T-helper 1 cell treated with Interleukin-12 subunit alpha and Interleukin-12 subunit beta and Interleukin-4 antibody, amounts not matched to agents 30 μg/mL and 1 μg/mL, for 36 hours (primary cell): Measurements from ENCODE around the gene HEPACAM2.
A peak's percentile ranks its signal among the peaks of the same experiment; 100 is the strongest.

ENCODE experiments used
- H3K27ac Mint-ChIP-seq: one replicate; pipeline ENCODE4 v1.8.0; 2021; ENCODE audit warnings: mild to moderate bottlenecking, mixed read lengths
- H3K27me3 Mint-ChIP-seq: one replicate; pipeline ENCODE4 v1.8.0; 2021; ENCODE audit warnings: low read depth, mixed read lengths
- H3K36me3 Mint-ChIP-seq: one replicate; pipeline ENCODE4 v1.8.0; 2021; ENCODE audit warnings: low read depth, mixed read lengths
- H3K4me1 Mint-ChIP-seq: one replicate; pipeline ENCODE4 v1.8.0; 2021; ENCODE audit warnings: low read depth, mixed read lengths
- H3K4me3 Mint-ChIP-seq: one replicate; pipeline ENCODE4 v1.8.0; 2021; ENCODE audit warnings: mild to moderate bottlenecking, moderate library complexity, mixed read lengths
- H3K9me3 Mint-ChIP-seq: one replicate; pipeline ENCODE4 v1.8.0; 2021; ENCODE audit warnings: mixed read lengths

The HEPACAM2 gene

DNA sequence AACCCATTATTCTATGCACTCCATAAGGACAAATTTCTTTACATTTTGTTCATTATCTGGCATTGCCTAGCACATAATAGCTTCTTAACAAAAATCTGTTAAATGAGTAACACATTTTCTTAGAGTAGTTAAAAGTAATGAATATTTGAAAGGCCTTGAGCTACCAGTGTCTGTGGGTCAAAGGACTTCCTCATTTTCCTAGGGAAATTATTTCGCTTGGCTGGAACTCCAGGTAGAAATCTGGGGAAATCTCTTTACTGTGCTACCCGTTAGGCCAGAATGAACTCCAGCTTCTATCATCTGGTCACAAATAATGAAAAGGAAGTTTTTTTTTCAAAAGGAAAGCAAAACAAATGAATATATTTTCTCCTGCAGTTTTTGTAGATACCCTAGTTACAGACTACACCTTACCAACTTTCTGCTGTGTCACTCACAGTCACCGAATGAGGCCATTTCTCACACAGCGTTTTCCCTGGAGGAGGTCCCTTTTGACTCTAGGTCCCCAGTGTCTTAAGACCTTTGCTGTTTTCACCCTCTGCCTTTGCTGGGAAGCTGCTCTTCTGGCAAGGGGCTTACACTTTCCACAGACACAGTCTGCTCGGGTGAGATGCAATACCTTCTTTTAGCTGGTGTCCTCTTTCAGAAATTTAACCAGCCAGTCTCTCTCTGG, 79.7 kb downstream of the HEPACAM2 start:
- Mint-ChIP-seq H3K27ac (peak overlapping the region; percentile 83), H3K27me3 (no peaks in the 10 kb centered on the region), H3K4me1 (peaks cover 42% of the 10 kb centered on the region), H3K36me3 (peaks cover 35% of the 10 kb centered on the region), H3K9me3 (peaks cover 4% of the 10 kb centered on the region), H3K4me3 (peak overlapping the region; percentile 96)

- Mint-ChIP-seq H3K4me3 (peak overlapping the region; percentile 96), H3K27ac (peak overlapping the region; percentile 77), H3K27me3 (no peaks in the 10 kb centered on the region), H3K36me3 (peaks cover 35% of the 10 kb centered on the region), H3K4me1 (peaks cover 42% of the 10 kb centered on the region), H3K9me3 (peaks cover 4% of the 10 kb centered on the region)
Measured at GRCh38 chr7:93146036-93146435, 80.2 kb downstream of the HEPACAM2 start.

GRCh38 chr7:93145354-93145753, 80.9 kb downstream of the HEPACAM2 start:
- peaks cover 4% of the 10 kb centered on the region for H3K9me3 Mint-ChIP-seq
- no peaks in the 10 kb centered on the region for H3K27me3 Mint-ChIP-seq
- peaks cover 42% of the 10 kb centered on the region for H3K4me1 Mint-ChIP-seq
- peak overlapping the region; percentile 96 for H3K4me3 Mint-ChIP-seq
- H3K27ac Mint-ChIP-seq: no peak overlapping the region
- H3K36me3 Mint-ChIP-seq: peaks cover 35% of the 10 kb centered on the region

- H3K27ac Mint-ChIP-seq: no peak overlapping the region
- H3K9me3 Mint-ChIP-seq: peaks cover 11% of the 10 kb centered on the region
- H3K27me3 Mint-ChIP-seq: no peaks in the 10 kb centered on the region
- no peak overlapping the region for H3K4me3 Mint-ChIP-seq
- H3K4me1 Mint-ChIP-seq: peaks cover 30% of the 10 kb centered on the region
- peaks cover 33% of the 10 kb centered on the region for H3K36me3 Mint-ChIP-seq
Measured at GRCh38 chr7:93142127-93142526, 84.1 kb downstream of the HEPACAM2 start.

DNA sequence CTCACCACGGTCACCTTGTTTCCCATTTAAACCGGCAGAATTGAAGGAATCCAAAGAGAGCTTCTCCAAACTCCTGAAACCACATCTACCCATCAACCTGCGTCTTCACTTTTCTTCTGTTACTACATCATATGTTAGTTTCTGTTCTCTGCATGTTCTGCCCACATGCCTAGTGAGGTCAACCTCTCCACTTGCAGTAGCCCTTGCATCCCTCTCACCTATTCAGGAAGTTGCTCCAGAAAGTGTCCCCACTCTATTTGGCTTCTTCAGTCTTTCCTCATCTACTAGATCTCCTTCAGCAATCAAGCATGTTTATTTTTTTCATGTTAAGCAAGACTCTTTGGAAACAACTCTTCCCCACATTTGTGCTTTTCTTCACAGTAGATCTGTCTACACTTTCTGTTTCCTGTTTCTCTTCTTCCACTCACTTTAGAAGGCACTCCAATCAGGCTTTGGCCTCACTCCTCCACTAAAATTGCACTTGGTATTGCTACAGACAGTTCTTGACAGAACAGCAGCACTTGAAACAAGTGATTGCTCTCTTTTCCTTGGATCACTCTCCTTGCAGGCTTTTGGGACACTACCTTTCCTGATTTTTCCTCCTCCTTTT, 85.6 kb downstream of the HEPACAM2 start:
- Mint-ChIP-seq H3K9me3 (peaks cover 16% of the 10 kb centered on the region), H3K36me3 (peaks cover 35% of the 10 kb centered on the region), H3K4me3 (no peak overlapping the region), H3K27me3 (no peaks in the 10 kb centered on the region), H3K27ac (no peak overlapping the region), H3K4me1 (peaks cover 18% of the 10 kb centered on the region)

DNA sequence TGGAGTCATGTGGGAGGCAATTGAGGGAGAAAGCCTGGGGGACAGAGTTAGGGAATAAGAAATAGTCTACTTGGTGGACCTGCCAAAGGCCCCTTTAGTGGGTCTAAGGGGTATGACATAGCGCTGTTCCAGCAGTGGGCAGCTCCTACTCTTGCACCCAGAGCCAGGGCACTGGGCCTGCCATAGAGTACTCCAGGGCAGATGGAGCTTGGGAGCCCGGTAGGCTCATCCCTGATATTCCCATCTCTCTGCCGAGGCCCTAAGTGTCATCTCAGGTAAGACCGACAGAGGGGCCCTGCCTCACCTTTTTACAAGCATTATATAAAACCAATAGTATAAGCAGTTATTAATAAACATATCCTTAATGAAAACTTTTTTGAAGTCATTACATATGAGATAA, 87.7 kb downstream of the HEPACAM2 start:
- peaks cover 9% of the 10 kb centered on the region for H3K4me1 Mint-ChIP-seq
- peaks cover 46% of the 10 kb centered on the region for H3K36me3 Mint-ChIP-seq
- H3K4me3 Mint-ChIP-seq: no peak overlapping the region
- H3K27ac Mint-ChIP-seq: no peak overlapping the region
- peaks cover 37% of the 10 kb centered on the region for H3K9me3 Mint-ChIP-seq
- no peaks in the 10 kb centered on the region for H3K27me3 Mint-ChIP-seq
